ENCODE measurements around the gene KLK2.

The KLK2 gene

DNA sequence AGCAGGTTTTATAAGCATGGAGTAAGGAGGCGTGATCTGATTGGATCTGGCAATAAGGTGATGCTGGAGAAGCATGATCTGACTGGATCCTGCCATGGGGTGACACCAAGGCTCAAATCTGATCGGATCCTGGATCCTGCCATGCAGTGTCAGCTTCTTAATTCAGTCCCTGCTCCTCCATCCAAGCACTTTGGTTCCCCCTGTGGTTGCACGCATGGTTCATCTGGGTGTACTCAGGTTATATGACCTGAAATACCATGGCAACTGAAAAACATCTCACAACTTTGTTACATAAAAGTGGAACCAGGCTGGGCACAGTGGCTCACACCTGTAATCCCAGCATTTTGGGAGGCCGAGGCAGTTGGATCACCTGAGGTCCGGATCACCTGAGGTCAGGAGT lies 55.6 kb downstream of the KLK2 start:
- no peak for DNase-seq

All from femur (tissue), 1 donor.